Measurements from ENCODE around the gene IGSF22. TPM values are rescaled to one million over a fixed set of nuclear protein-coding genes. Genes with fewer than 3 reads are reported as not detected.

IGSF22 gene
- total RNA-seq, 1 experiment from 2014 or later = not detected

- no peak for TF ChIP-seq SP1 (IDR thresholded peaks at IDR 0.05; ENCODE audit: low read depth)
- TF ChIP-seq JUND (IDR thresholded peaks at IDR 0.05) = no peak
- TF ChIP-seq EZH2phosphoT487 (IDR thresholded peaks at IDR 0.05; ENCODE audit: borderline replicate concordance) = no peak
- TF ChIP-seq ZBTB33 (IDR thresholded peaks at IDR 0.05; ENCODE audit: extremely low read depth, insufficient replicate concordance, low read length) = no peak
- TF ChIP-seq ZNF274 (IDR thresholded peaks at IDR 0.05; ENCODE audit: low read depth, low read length) = no peak
- TF ChIP-seq SRF (IDR thresholded peaks at IDR 0.05; ENCODE audit: low read depth) = no peak
- TF ChIP-seq SIN3A (IDR thresholded peaks at IDR 0.05; ENCODE audit: low read depth) = no peak
- no peak for TF ChIP-seq FOSL1 (IDR thresholded peaks at IDR 0.05; ENCODE audit: low read depth)
- no peak for TF ChIP-seq RAD21 (IDR thresholded peaks at IDR 0.05; ENCODE audit: low read depth)
- no peak for TF ChIP-seq POLR2AphosphoS5 (IDR thresholded peaks at IDR 0.05; ENCODE audit: low read depth, low read length)
- TF ChIP-seq ZFX (IDR thresholded peaks at IDR 0.05) = no peak
Observed at GRCh38 chr11:18772211-18772610, 46.2 kb upstream of the IGSF22 start (continued).

- Histone ChIP-seq H3K27me3 (ENCODE audit: insufficient read depth, low read length) (no peaks in the 10 kb centered on the region), H3K9me3 (ENCODE audit: control insufficient read depth in 1 of 2, insufficient read depth in 1 of 2, low read depth in 1 of 2, low read length in 2 of 2) (no peaks in the 10 kb centered on the region), H2AFZ (ENCODE audit: low read depth, low read length, poor library complexity, severe bottlenecking) (no peak overlapping the region), H3K4me3 (replicated peaks in 1 of 2; ENCODE audit: low read depth in 1 of 2, low read length in 2 of 2) (no peak overlapping the region), H3K4me1 (ENCODE audit: control insufficient read depth in 1 of 2, insufficient read depth in 2 of 2, low read length in 2 of 2) (no peaks in the 10 kb centered on the region), H3K79me2 (ENCODE audit: insufficient read depth, low read length) (no peaks in the 10 kb centered on the region), H3K9me2 (ENCODE audit: insufficient read depth) (no peaks in the 10 kb centered on the region), H3K27ac (ENCODE audit: low read depth, low read length) (no peak overlapping the region), H3K4me2 (ENCODE audit: low read length) (no peak overlapping the region), H3K9ac (ENCODE audit: low read length) (no peak overlapping the region), H4K20me1 (ENCODE audit: insufficient read depth) (no peaks in the 10 kb centered on the region), H3K36me3 (ENCODE audit: control insufficient read depth in 1 of 2, insufficient read depth in 2 of 2, low read length in 2 of 2) (no peaks in the 10 kb centered on the region)
- ATAC-seq (no peak; the same call in 1 of the 2 replicates), DNase-seq (ENCODE audit: low read depth, low spot score) (no peak)
- ChIA-PET POLR2A (no interaction called here), CTCF (no interaction called here), RAD21 (ENCODE audit: low non-redundant PET in 1 of 2, low total read pairs in 2 of 2, uncharacterized antibody in 2 of 2, unreplicated experiment in 2 of 2) (no interaction called here)
- intact Hi-C loops (cut with micrococcal nuclease) = no loop called here
- no TSS peak for BruUV-seq (replicated peaks)
- TF ChIP-seq SIN3A (IDR thresholded peaks at IDR 0.05; ENCODE audit: low read depth) = no peak
- TF ChIP-seq REST (IDR thresholded peaks at IDR 0.05; ENCODE audit: low read depth) = no peak
- no peak for TF ChIP-seq CTCF (IDR thresholded peaks at IDR 0.05 in 2 of 3, conservative IDR thresholded peaks at IDR 0.05 in 1 of 3; ENCODE audit: borderline replicate concordance in 1 of 3, insufficient read depth in 1 of 3, low read depth in 2 of 3, low read length in 2 of 3)
- TF ChIP-seq SRF (IDR thresholded peaks at IDR 0.05; ENCODE audit: low read depth) = no peak
- no peak for TF ChIP-seq ATF3 (IDR thresholded peaks at IDR 0.05)
- TF ChIP-seq TCF7L2 (IDR thresholded peaks at IDR 0.05; ENCODE audit: borderline replicate concordance, extremely low read depth, insufficient read depth, insufficient read length) = no peak
Observed at GRCh38 chr11:18771266-18772035, 45.5 kb upstream of the IGSF22 start.

Data from HCT116 (cell line).